ENCODE measurements around the gene MYCBPAP.

MYCBPAP gene

DNA sequence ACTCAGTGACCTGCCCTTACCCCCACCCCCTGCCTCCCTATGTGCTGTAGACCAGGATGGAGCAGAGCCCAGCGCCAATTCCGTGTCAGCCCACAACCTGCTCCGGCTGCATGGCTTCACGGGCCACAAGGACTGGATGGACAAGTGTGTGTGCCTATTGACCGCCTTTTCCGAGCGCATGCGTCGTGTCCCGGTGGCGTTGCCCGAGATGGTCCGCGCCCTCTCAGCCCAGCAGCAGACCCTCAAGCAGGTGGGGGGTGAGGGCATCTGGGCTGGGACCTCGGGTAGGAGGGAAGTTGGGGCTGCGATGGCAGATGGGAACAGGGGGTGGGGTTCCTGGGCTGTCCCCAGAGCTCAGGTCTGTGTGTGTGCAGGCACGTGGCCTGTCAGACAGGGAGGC, 46.0 kb downstream of the MYCBPAP start:
- no peak for DNase-seq

DNA sequence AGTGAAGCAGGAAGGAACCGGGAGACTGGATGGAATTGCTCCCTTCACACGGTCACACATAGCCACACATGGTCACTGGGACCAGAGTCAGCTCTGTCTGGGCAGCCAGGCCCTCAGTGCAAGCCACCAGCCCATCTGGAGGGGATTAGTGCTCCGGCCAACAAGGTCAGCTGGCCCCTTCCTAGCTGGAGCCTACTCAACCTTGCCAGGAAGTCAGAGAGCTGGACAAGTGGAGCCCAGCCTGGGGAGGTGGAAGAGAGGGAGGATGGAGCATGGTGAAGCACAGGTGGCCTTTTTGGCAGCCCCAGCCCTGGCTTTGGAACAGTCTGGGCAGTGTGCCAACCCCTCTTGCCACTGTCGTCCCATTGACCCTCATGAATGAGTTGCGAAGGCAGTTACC, 48.6 kb downstream of the MYCBPAP start:
- DNase-seq, result no peak

DNA sequence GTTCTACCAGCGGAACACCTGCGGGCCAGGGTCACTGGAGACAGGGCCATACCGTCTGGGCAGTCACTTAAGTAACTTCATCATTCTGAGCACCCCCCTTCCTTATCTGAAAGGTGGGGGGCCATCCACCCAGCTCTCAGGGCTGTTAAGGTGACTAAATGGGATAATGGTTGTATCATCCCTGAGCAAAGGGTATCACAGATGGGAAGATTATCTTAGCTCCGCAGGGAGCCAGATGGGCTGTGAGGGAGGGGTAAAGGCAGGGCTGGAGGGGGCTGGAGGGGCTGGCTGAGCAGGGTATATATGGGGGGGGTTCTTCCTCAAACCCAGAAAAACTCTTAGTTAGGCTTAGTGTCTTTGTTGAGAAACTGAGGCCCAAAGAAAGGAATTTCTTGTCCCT, 49.4 kb downstream of the MYCBPAP start:
- DNase-seq, result no peak

DNA sequence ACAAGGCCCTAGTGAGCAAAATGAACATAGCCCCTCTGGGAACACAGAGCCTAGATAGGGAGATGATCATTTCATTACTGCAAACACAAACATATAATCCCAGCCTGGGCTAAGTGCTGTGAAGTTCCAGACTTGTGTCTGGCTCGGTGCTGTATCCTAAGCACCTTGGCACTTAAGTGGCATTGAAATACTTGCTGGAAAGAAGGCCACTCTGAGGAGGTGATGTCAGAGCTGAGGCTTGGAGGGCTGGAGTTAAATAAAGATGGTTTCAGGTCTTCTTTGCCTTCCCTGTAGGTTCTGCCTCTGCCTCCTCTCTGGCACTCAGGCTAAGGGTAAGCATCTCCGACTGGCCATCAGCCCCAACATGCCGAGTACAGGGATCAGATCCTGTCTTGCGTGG, 49.9 kb downstream of the MYCBPAP start:
- no peak for DNase-seq

DNA sequence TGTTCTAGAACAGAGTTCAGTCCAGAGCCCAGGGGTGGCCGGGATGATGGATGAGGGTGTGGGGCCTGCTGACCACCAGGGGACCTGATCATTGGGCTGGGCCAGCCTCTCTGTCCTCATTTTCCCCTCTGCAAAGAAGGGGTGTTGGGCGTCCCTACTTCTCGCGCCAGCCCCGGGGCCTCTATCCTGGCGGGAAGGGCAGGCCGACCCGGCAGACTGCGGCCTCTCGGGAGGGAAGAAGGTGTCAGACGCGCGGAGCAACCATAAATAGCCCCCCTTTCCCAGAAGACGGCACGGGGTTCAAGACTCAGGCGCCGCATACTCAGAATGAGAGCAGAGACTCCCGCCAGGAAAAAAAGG, 50.3 kb downstream of the MYCBPAP start:
- DNase-seq, result no peak

DNA sequence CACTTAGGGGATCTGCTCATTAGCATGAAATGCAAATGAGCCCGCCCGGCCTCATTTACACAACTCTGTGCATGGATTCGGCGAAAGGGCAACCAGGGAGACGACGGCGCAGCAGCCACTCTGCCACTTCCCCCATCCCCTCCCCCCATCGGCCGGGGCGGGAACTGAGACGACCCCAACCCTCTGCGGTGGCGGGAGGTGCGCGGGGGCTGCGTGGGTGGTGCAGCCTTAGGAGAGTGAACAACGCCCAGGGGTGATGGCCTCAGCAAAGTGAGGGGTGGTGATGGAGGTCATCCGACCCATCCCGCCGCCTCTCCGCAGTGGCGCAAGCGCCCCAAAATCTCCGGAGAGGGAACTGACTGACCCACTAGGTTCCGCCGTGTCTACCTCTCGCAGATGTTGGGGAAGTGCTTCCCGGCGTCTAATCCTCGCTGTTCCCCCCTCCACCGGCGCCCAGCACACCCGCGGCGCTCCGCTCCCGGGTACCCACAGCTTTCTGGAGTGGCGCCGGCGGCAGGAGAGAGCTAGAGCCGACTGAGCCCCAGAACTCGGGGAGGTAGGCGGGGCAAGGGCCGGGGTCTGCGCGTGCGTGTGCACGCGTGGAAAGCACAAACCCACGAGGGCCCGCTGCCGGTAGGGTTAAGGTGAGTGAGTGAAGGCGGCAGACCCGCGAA, 50.8 kb downstream of the MYCBPAP start:
- DNase-seq, result peak; percentile 60 to 65

DNA sequence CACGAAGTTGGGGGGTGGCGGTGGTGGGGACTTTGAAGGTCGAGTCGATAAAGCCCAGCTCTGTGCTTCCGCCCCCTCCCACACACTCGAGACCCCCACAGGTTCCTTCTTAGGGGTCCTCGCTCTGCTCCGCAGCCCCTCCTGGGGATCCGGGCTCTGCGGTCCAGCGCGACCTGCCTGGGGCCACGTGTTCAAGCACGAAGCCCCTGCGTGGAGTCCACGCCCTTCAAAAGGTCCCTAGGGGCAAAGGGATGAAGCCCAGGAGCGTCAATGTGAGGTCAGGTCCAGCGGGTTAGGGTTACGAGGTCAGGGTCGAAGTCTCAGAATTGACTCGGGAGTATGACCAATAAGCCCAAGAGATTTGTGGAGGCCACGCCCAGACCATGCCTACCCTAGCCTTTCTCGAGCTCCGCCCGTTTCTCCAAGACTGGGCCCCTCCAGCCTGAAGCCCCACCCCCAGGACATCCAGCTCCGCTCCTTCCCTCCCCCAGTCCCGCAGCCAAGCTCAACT, 51.5 kb downstream of the MYCBPAP start:
- DNase-seq, result peak; percentile 52 to 56

DNA sequence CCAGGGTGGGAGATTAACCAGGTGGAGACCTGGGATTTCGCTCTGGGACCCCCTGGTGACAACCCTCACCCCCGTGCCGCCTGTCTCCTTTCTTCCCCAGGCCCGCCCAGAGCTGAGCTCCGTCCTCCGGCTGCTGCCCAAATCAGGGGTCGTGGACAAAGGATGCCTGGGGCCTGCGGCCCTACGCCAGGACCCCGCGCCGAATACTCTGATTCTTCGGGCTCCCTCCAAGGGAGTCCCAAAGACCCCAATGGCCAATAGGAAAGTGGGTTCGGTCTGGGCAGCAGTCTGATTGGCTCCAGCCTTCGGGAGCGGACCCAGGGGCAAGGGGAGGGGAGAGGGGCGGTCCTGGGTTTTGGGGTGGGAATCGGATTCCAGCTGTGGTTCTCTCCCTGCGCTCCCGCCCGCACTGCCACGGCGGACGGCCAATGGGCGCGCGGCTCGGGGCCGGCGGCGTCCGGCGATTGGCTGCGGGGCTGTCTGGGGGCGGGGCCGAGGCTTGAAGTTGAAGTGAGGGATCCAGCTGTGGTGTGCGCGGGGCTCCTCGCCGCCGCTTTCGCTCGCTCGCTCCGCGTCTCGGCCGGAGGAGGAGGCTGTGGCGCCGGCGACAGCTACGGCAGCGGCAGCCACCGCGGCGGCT, 52.1 kb downstream of the MYCBPAP start, which contains the start of gene CACNA1G:
Gene CACNA1G (plus strand): TSS at position 531 of the 640 bp plus-strand sequence. CDS start 745 bp downstream, outside the sequence.
- DNase-seq, result peak; percentile 70 to 89

DNA sequence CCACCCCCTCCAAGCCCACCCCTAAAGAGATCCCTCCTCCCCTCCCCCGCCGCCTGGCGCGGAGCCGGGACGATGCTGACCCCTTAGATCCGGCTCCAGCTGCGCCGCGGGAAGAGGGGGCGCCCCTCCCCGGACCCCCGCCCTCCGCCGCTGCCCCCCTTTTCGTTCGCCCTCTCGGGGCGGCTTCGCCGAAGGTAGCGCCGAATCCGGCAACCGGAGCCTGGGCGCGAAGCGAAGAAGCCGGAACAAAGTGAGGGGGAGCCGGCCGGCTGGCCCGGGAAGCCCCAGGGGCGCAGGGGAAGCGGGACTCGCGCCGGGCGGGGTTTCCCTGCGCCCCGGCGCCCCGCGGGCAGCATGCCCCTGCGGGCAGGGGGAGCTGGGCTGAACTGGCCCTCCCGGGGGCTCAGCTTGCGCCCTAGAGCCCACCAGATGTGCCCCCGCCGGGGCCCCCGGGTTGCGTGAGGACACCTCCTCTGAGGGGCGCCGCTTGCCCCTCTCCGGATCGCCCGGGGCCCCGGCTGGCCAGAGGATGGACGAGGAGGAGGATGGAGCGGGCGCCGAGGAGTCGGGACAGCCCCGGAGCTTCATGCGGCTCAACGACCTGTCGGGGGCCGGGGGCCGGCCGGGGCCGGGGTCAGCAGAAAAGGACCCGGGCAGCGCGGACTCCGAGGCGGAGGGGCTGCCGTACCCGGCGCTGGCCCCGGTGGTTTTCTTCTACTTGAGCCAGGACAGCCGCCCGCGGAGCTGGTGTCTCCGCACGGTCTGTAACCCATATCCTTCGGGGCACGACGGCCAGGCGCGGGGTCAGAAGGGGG, 52.9 kb downstream of the MYCBPAP start:
- peak in 1 of 2 donors; percentile 14 for DNase-seq

DNA sequence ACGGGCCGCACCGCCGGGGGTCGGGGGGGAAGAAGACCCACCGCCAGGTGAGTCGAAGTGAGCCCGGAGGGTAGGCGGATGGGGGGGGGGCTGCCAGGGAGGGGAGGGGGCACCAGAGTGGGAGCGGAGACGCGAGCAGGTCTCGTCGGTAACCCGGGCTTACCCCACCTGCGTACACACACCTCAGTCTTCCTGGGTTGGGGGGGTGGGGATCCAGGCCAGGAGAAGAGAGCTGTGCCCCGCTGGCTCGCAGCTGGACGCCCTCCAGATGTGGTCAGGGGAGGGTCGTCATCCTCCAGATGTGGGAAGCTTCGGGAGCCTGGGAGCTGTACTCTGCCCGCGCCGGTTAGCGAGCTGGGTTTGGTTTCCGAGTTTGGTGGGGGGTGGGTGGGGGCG, 53.5 kb downstream of the MYCBPAP start:
- DNase-seq, result no peak

DNA sequence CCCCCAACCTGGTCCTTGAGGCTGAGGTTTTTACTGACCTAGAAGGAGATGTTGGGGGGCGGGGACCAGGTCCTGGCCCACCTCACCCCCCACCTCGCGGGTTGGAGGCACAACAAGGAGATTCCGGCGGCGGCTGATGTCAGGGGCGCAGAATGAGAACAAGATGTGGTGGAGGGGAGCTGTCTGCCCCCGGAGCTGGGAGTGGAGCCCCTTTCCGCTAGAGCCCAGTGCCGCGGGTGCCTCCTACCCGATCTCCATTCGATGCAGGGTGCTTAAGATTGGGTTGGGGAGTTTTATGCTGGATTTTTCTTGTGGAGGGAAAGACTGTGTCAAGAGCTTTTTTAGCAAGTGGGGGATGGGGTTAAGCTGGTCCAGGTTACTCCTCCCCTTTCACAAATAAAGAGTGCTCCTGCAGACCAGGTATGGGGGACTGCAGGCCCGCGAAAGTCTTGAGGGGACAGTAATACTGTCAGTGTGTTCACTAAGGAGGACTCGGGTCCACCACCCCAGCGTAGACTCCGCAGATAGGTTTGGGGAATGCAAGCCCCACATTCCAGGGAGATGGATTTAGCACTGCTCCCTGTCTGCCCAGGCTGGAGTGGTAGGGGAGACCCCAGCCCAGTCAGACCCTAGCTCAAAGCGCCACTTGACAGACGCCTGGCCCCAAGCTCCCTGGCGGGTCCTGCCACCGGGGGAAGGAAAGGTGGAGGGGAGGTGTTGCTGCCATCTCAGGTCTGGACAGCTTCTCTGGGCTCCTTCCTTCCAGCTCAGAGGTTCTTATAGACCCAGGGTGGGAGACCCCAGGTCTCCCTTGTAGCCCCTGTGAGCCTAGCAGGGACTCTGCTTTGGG, 54.2 kb downstream of the MYCBPAP start:
- DNase-seq, result no peak

DNA sequence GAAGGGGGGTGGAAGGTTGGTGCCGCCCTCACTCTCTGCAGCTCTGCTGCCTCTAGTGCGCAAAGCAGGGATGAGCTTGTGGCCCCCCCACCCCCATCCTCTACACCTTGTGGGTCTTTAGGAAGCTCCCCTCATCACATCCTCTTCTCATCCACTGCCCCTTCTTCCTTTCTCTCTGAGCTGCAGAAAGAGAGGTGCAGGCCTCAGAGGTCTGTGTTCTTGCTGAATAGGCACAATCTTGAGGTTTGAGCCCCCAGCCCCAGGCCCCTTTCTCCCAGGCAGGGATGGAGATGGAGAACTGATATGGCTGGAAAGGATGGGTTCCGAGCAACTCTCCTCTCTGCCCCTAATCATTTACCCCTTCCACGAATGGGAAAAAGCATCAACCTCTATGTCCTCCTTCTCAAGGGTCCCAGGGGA, 54.9 kb downstream of the MYCBPAP start:
- no peak for DNase-seq

DNA sequence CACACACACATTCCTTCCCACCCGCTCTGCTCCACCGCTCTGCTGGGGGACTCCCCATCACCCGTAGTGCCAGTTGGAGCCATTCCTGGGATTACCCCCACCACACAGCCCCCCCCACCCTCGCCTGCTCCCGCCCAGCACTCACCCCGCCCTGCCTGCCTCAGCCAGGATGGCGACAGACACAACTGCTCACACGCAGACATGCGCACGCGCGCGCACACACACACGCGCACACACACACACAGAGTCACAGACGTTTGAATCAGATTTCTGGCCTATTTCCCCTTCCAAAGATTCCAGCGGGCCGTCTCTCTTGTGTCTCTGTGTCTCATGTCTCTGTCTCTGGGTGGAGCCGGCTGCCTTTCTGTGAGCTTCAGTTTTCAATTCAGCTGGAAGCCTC, 56.7 kb downstream of the MYCBPAP start:
- peak; percentile 44 to 58 for DNase-seq

DNA sequence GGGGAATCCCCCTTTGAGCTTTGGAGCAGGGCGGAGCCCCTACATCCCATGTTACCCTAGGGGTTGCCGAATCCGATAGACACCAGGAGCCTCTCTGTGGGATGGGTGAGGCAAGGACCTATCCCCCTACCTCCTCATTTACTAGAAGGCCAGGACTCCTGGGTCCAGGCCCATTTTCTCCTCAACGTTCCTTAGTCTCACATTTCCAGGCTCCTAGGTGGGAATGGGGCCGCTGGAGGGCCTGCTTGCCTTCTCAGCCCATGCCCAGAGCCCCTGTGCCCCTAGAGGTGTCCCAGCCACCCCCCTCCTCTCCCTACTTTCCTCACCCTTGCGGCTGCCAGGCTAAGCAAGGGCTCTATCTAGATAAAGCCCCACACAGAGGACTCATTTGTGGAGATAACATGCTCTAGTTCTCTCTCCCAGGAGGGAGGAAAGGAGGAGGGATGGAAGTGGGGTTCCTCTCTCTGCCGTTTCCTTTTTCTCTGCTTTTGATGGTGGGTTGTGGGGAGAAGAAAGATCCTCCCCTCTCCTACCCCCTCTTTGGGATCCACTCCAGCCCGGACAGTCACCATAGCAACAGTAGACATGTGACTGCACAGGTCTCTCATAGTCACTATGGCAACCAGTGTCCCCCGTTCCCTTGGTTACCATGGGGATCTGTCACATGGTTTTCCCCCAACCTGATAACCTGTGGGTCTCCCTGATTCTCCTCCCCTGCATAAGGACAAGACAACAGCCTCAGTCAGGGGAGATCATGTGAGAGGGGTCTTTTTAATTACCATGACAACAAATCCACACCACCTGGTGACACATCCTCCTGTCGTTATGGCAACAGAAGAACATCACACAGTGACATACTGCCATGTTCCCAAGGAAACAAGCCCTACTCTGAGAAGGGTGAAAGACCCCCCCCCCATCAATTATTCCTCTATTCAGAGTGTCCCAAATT, 57.4 kb downstream of the MYCBPAP start:
- DNase-seq, result no peak

DNA sequence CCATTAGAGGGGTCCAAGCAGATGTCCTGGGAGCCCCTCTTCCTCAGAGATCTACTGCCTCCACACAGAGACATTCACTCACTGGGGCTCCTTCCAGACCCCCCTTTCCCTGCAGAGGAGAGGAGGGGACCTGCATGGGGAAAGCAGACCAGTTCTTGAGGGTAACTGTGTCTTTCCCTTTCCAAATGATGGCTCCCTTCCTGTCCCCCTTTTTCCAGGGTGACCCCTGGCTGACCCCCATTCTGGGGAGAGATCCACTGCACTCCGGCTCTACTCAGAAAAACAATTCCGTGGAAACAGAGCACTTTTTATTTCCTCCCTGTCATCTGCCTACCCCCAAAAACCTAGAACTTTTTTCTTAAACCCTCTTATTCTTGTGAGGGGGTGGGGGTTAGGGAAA, 58.6 kb downstream of the MYCBPAP start:
- no peak for DNase-seq

DNA sequence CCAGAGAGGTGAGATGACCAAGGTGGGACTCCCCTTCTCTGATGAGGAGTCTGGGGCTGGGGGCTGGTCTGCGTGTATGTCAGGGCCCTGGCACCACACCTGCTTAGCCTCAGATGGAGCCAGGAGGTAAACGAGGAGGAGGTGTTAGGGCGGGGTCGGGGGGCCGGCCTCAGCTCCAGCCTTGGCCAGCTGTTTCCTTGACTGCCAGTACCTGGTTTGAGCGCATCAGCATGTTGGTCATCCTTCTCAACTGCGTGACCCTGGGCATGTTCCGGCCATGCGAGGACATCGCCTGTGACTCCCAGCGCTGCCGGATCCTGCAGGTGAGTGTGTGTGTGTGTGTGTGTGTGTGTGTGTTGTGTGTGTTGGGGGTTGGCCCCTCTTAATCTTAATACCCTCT, 60.4 kb downstream of the MYCBPAP start:
- no peak for DNase-seq

DNA sequence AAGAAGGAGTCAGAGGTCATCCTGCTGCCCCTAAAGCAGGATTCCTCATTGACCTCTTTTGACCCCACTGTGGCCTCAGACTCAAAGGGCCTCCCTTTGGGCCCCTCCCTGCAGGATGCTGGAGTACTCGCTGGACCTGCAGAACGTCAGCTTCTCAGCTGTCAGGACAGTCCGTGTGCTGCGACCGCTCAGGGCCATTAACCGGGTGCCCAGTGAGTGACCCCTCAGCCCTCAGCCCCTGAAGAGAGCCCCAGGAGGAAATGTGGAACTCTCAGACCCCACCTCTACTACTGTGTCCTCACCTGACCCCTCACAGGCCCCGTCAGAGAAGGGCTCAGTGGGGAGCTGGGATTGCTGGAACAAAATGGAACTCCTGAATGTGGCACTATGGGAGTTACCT, 61.4 kb downstream of the MYCBPAP start:
- no peak for DNase-seq

DNA sequence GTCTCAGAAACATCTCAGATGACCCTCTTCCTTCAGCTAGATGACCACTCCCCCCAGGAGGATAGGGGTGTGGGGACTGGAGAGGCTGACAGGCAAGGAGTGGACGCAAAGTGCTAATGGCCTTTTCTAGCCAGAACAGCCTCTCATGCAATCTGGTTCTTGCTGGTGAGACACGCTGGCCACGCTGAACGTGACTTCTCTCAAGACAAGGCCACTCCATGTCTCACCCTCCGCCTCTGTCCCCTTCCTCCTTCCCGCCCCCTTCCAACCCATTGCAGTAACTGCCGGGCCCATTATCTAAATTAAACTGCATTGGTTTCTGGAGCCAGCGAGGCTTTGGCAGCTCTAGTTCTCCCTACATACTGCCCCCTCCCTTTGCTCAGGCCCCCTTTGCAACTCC, 61.8 kb downstream of the MYCBPAP start:
- DNase-seq, result no peak

DNA sequence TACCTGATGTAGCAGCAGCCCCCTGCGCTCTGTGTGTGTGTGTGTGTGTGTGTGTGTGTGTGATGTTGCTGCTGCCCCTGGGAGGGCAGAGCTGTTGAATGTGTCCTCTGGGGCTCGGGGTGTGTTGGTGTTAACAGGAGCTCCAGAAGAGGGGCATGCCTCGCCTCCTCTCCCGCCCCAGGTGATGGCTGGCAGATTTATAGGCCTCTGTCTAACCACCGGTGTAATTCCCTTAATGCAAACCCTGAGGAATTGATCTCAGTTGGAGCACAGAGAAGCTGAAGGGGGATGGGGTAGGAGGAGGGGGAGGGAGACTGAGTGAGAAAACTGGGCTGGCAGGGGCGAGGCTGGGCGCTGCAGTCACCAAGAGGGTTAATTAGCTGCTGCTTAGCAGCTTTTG, 62.3 kb downstream of the MYCBPAP start:
- no peak for DNase-seq

DNA sequence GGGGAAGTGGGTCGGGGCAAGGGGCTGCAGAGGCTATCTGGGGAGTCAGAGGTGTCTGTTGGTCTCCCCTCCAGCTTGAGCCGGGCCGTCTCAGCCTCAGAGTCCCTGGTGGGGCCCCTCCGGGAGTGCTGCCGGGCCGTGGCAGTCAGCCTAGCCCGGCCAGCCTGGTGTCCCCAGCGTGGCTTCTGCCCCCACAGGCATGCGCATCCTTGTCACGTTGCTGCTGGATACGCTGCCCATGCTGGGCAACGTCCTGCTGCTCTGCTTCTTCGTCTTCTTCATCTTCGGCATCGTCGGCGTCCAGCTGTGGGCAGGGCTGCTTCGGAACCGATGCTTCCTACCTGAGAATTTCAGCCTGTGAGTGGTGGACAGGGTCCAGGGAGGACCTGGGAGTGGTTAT, 63.4 kb downstream of the MYCBPAP start:
- DNase-seq, result no peak

DNA sequence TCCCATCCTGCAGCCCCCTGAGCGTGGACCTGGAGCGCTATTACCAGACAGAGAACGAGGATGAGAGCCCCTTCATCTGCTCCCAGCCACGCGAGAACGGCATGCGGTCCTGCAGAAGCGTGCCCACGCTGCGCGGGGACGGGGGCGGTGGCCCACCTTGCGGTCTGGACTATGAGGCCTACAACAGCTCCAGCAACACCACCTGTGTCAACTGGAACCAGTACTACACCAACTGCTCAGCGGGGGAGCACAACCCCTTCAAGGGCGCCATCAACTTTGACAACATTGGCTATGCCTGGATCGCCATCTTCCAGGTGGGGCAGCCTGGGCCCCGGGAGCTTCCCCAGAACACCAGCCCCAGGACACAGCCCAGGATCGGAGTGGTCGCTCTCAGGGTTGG, 64.3 kb downstream of the MYCBPAP start:
- no peak for DNase-seq
